Aorta (tissue), 5 donors: Measurements from ENCODE around the gene PARVG. TPM values are rescaled to one million over a fixed set of nuclear protein-coding genes. Genes with fewer than 3 reads are reported as not detected.

Experiments used
- ATAC-seq: fragments of 200-7000 bp; cut with Tn5 transposase; one replicate; pipeline ENCODE4 v1.9.1; 2022; ENCODE audit warnings: moderate library complexity; ENCODE audit not compliant: low FRiP score
- DNase-seq, 2 donors: peaks; one replicate each; pipeline ENCODE4 v3.0.0-alpha.2; 2020
- H3K27ac ChIP-seq, 2 donors: one replicate each; pipeline ENCODE4 v1.5.1; 2013; ENCODE audit warnings: low read length in 2 of 2, mild to moderate bottlenecking in 2 of 2, moderate library complexity in 2 of 2, control low read depth in 1 of 2, inconsistent platforms in 1 of 2, low read depth in 1 of 2
- H3K27me3 ChIP-seq, 2 donors: one replicate each; pipeline ENCODE4 v1.6.1; 2013; ENCODE audit warnings: control low read depth in 1 of 2, low read length in 1 of 2, mild to moderate bottlenecking in 1 of 2, moderate library complexity in 1 of 2; ENCODE audit not compliant: insufficient read depth in 2 of 2, control insufficient read depth in 1 of 2
- H3K36me3 ChIP-seq, 2 donors: one replicate each; pipeline ENCODE4 v1.6.1; 2013; ENCODE audit warnings: control low read depth in 1 of 2, low read length in 1 of 2, mild to moderate bottlenecking in 1 of 2; ENCODE audit not compliant: insufficient read depth in 2 of 2, control insufficient read depth in 1 of 2
- H3K4me1 ChIP-seq, 2 donors: one replicate each; pipeline ENCODE4 v1.6.1; 2013; ENCODE audit warnings: low read length in 2 of 2, control low read depth in 1 of 2, mild to moderate bottlenecking in 1 of 2, moderate library complexity in 1 of 2; ENCODE audit not compliant: insufficient read depth in 2 of 2, control insufficient read depth in 1 of 2
- H3K4me3 ChIP-seq, 2 donors: one replicate each; pipeline ENCODE4 v1.5.1; 2013; ENCODE audit warnings: low read length in 2 of 2, control low read depth in 1 of 2, mild to moderate bottlenecking in 1 of 2
- H3K9me3 ChIP-seq: one replicate; pipeline ENCODE4 v1.6.1; 2013; ENCODE audit warnings: mild to moderate bottlenecking, low read length; ENCODE audit not compliant: control insufficient read depth
- WGBS, 2 donors: extraction: QIAGEN DNeasy Blood & Tissue Kit; methylation state at CpG; one replicate each; pipeline ENCODE4 v1.1.7; 2013; 5-methylcytosine and 5-hydroxymethylcytosine counted together
- intact Hi-C, 2 donors: fragments of 100-400 bp; cut with DNase I; formaldehyde crosslinking; loops; one replicate each; pipeline versions ENCODE4 v1.14.2 to v1.15.0; 2022
- polyA plus RNA-seq, 2 donors: library from polyadenylated mRNA; stranded (reverse); fragments of 200-250 nt; gene quantifications; one replicate each; pipeline ENCODE4 v1.2.3, GENCODE V29; 2013
- total RNA-seq, 2 donors: library from RNA; stranded (reverse); fragmentation: NEBNext Ultra II Directional; extraction: Animal tissue kit (Norgen Biotek cat#: 25700); gene quantifications; one replicate each; pipeline ENCODE4 v1.2.1, GENCODE V29; 2021
- donor health status: healthy with polysubstance abuse.
- donor health status: Bipolar disorder and iron deficiency.
- donor health status: DM: no; HTN: no; CAD: no.
- donor health status: DM: no; HTN: no; CAD: no.
- donor health status: DM: yes; HTN: yes; CAD: no.

Gene PARVG
- total and polyA plus RNA-seq, 4 donors, result 3.5 to 29.7 (median 16.4) TPM

DNA sequence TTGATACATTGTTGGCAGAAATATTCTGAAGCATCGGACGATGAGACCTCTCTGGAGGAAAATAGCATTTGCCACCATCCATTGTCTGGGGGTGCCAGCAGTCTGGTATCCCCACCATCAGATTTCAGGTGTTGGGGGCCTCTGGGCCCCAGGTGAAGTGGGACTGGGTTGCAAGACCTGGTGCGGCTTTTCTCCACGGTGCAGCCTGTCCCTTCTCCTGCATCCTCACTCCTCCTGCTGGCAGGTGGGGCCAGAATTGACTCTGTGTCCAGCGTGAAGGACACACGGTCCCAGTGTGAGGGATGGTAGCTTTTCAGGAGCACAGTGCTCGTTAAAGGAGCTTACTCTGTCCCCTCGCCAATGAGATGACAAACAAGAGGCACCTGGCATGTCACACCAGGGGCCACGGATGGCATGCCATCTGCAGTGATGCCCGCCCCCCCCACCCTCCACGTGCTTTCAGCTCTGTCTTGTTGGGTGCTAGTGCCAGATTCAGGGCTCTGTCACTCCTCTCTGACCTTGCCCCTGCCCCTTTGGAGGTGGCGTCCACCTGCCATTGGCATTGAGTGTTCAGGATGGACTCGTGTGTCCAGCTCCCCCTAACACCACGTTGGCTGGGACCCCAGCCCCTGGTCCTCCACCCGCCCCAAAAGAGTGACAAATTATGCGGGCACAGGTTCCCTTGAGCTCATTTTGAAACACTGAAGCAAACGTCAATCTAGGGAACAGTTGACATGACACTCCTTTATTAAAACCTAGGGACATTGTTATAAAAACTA is 62.4 kb downstream of the PARVG start:
- no peak for DNase-seq

DNA sequence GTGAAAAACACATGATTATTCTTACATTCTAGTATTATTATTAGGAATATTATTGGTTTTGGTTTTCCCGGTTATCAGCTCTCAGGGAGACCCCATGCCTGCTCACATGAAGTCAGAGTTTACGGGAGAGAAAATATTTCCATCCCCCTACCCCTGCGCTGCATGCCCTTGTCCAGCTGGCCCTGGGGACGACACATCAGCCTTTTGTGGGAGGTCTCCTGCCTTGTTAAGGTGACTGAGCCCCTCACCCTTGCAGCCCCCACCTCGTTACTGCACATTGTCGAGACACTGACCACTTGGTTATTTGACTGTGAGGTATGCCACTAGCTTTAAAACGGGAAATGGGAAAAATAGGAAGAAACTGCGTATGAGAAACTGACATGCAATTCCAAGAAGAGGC is 63.0 kb downstream of the PARVG start:
- WGBS, 2 donors, result 70 to 80% methylated on average over 8 of the region's 8 CpGs
- intact Hi-C loops, result no loop called here
- no peaks in the 10 kb centered on the region for H3K36me3 ChIP-seq
- H3K4me1 ChIP-seq, result no peaks in the 10 kb centered on the region
- ATAC-seq (no peak), DNase-seq (no peak)
- no peaks in the 10 kb centered on the region for H3K9me3 ChIP-seq
- H3K27me3 ChIP-seq, result no peaks in the 10 kb centered on the region
- H3K27ac ChIP-seq, result no peak overlapping the region
- H3K4me3 ChIP-seq, result no peak overlapping the region

More for the DNA sequence above, 62.4 kb downstream of the PARVG start:
- no peak overlapping the region for H3K4me3 ChIP-seq
- intact Hi-C loops, result no loop called here
- no peaks in the 10 kb centered on the region for H3K36me3 ChIP-seq
- 74 to 75% methylated on average over 17 of the region's 17 CpGs for WGBS, 2 donors
- H3K9me3 ChIP-seq, result no peaks in the 10 kb centered on the region
- no peak overlapping the region for H3K27ac ChIP-seq
- no peaks in the 10 kb centered on the region for H3K4me1 ChIP-seq
- no peaks in the 10 kb centered on the region for H3K27me3 ChIP-seq
- no peak for ATAC-seq

DNA sequence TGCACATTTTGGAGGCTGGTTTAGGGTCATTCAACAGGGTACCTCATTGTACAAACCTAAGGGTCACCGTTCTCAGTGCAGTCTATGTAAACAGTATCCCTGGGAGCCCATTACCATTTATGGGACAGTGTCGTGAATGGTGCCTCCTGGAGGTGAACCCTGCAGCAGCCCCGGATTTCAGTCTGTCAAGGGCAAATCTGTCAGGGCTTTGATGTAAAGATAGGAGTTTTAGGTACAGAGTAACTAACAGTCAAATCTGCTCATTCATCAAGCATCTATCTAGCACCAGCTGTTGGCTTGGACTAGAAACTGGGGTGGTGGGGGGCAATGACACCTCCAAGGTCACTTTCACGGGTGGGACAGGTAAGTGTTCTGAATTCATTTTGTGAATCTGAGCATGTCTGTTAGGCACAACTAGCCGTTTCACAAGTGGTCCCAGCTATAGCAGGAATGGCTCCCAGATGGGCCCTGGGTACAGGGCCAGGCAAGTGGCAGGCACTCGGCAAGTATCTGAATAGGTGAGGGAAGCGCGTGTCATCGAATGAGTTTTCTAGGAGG is 63.6 kb downstream of the PARVG start:
- Histone ChIP-seq H3K27me3 (no peaks in the 10 kb centered on the region), H3K9me3 (no peaks in the 10 kb centered on the region), H3K36me3 (no peaks in the 10 kb centered on the region), H3K4me1 (no peaks in the 10 kb centered on the region), H3K27ac (no peak overlapping the region), H3K4me3 (no peak overlapping the region)
- intact Hi-C loops, result no loop called here
- DNase-seq (no peak), ATAC-seq (no peak)
- WGBS, 2 donors, result 83 to 88% methylated on average over 9 of the region's 9 CpGs

DNA sequence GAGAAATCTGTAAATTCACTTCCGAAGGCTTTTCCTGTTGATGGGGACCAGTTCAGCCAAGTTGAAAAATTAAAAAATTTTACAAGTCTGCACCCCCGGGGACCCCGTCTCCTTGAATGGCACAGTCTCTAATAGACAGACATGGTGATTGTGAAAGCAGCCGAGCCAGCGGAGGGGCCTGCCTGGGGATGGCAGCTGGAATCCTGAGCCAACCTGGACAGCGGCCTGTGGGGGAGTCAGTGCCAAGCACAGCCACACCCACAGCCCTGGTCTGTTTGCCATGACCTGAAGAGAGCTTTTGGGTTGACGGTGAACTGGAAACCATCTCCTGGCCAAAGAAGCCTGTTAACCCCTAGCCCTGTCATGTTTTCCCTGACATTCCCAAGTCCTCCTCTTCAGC is 64.7 kb downstream of the PARVG start:
- WGBS, 2 donors, result 63 to 69% methylated on average over 7 of the region's 7 CpGs
- no peaks in the 10 kb centered on the region for H3K36me3 ChIP-seq
- no peak overlapping the region for H3K27ac ChIP-seq
- H3K9me3 ChIP-seq, result peaks cover 3% of the 10 kb centered on the region
- intact Hi-C loops, result no loop called here
- H3K27me3 ChIP-seq, result no peaks in the 10 kb centered on the region
- no peak for ATAC-seq
- DNase-seq, result no peak
- no peak overlapping the region for H3K4me3 ChIP-seq
- H3K4me1 ChIP-seq, result no peaks in the 10 kb centered on the region

DNA sequence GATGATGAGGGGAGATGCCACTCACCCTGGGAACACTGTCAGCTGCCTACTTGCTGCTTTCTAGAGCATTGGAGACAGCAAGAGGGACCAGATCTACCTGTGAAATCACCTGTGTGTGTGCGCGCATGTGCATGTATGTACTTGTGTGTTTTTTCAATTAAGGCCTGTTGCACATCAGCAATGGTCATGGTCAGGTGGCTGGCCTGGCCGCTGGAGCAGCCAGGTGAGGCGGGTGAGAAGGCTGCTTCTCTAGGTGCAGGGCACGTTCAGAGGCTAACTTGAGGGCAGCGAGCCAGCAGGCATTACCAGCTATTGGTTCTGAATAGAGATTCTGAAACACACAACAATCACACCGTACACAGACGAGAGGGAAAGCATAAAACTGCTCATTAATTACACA is 65.1 kb downstream of the PARVG start:
- Histone ChIP-seq H3K9me3 (peaks cover 5% of the 10 kb centered on the region), H3K36me3 (no peaks in the 10 kb centered on the region), H3K4me1 (no peaks in the 10 kb centered on the region), H3K4me3 (no peak overlapping the region), H3K27ac (no peak overlapping the region), H3K27me3 (no peaks in the 10 kb centered on the region)
- DNase-seq (no peak), ATAC-seq (no peak)
- intact Hi-C loops, result no loop called here
- WGBS, 2 donors, result 91 to 93% methylated on average over 8 of the region's 8 CpGs

DNA sequence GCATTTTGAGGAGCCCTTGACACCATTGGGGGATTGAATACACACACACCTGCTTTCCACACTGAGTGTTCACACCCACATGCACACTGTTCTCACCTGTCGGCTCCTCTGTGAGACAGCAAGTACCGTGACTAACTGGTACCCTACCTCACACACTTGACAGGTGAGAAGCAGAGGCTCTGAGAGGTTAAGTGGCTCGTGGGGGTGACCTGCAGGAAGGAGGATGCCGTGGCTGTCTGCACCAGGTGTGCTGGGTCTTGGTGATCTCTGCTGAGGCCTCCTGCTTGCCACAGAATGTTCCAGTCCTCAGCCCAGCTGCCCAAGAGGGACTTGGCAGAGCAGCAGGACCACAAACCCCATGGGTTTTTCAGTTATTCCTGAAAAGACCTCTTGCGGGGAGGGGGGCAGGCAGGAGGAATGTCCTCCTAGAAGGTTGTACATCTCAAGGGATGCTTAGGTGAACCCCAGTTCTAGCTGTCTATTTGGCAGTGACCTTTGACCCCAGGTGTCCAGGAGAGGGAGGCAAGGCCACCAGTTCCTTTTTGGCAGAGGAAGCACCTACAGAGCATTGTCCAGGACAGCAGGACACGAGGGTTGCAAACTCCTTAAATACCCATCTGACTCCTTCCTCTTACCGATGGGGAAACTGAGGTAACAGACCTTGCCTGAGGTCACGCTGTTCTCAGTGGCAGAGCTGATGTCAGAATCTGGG is 66.0 kb downstream of the PARVG start:
- intact Hi-C loops, result no loop called here
- ATAC-seq (no peak), DNase-seq (no peak)
- Histone ChIP-seq H3K36me3 (no peaks in the 10 kb centered on the region), H3K27ac (no peak overlapping the region), H3K9me3 (peaks cover 5% of the 10 kb centered on the region), H3K4me1 (no peaks in the 10 kb centered on the region), H3K27me3 (no peaks in the 10 kb centered on the region), H3K4me3 (no peak overlapping the region)
- WGBS, 2 donors, result 89 to 91% methylated on average over 7 to 8 of the region's 8 CpGs

DNA sequence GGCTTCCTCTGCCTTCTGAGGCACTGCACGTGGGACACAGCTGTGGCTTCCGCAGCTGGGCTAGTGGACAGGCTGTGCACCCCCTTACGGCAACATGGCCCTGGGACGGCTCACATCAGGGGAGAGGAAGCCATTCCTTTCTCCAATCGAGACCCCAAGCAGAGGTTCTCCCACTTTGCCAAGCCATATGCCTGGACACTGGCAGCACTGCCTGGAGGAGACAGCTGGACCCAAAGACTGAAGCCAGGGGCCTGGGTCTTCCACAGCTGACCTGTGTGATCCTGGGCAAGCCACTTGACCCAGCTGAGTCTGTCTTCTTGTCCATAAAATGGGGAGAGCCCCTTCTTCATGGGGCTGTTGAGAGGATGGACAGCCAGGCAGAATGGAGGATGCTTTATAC is 66.6 kb downstream of the PARVG start:
- 85 to 94% methylated on average over 5 of the region's 5 CpGs for WGBS, 2 donors
- Histone ChIP-seq H3K27me3 (no peaks in the 10 kb centered on the region), H3K27ac (no peak overlapping the region), H3K36me3 (no peaks in the 10 kb centered on the region), H3K4me3 (no peak overlapping the region), H3K4me1 (no peaks in the 10 kb centered on the region), H3K9me3 (peaks cover 5% of the 10 kb centered on the region)
- ATAC-seq (no peak), DNase-seq (no peak)
- intact Hi-C loops, result no loop called here

DNA sequence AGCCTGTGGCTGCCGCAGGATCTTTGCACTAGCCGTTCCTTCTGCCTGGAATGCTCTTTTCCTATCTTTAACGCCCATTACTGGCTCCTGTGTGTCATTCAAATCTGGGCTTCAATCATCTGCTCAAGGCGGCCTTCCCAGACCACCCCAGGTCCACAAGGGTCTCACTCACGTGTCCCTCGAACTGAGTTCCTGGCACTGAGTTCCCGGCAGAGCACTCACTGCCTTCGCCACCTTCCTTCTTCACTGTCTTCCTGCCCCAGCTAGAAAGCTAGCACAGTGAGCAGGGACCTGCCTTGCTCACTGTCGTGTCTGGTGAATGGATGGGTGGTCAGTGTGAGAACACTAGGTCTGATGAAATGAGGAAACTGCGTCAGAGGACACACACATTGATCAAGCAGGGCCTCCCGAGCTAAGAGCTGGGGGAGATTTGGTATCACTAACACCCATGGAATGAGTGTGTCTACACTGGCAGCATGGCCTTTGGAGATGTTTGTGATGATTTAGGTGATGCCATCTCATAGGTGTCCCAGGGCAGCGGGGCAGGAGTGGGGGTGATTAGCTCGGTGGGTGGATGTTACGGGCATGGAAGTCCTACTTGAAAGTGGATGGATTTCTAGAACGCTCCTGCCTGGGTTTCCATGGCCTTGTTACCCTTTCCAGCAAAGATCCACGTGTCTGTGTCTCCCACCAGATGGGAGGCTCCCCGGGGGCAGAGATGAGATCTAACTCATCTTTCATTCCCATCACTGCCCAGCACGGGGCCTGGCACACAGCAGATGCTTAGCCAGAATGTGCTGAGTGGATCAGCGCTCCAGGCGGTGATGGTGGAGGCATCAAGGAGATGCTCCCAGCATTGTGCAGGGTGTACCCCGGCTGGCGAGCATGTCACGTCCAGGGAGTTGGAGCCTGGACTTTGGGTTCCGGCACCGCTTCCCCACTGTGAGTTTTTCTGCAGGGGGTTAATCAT is 67.5 kb downstream of the PARVG start:
- H3K27me3 ChIP-seq, result no peaks in the 10 kb centered on the region
- no peaks in the 10 kb centered on the region for H3K4me1 ChIP-seq
- peaks cover 5% of the 10 kb centered on the region for H3K9me3 ChIP-seq
- 93 to 94% methylated on average over 25 of the region's 25 CpGs for WGBS, 2 donors
- H3K4me3 ChIP-seq, result no peak overlapping the region
- intact Hi-C loops, result no loop called here
- ATAC-seq (no peak), DNase-seq (no peak)
- no peak overlapping the region for H3K27ac ChIP-seq
- H3K36me3 ChIP-seq, result no peaks in the 10 kb centered on the region
